ENCODE results near the gene PRKCA. TPM values are rescaled to one million over a fixed set of nuclear protein-coding genes. Genes with fewer than 3 reads are reported as not detected.

Gene PRKCA
- total RNA-seq, 1 donor from 2014 or later: 5.4 TPM

- intact Hi-C loops (cut with DNase I): no loop called here
- DNase-seq: no peak
- no peak for ATAC-seq (ENCODE audit: poor library complexity)
These were observed 377.5 kb downstream of the PRKCA start for GRCh38 chr17:66679631-66680517.

- ATAC-seq (ENCODE audit: poor library complexity) (peak; percentile 61), DNase-seq (peak; percentile 54)
- intact Hi-C loops (cut with DNase I): no loop called here
These were observed 379.9 kb downstream of the PRKCA start for GRCh38 chr17:66682283-66682682.

- intact Hi-C loops (cut with DNase I): no loop called here
- ATAC-seq (ENCODE audit: poor library complexity) (no peak), DNase-seq (no peak)
These were observed 381.8 kb downstream of the PRKCA start for GRCh38 chr17:66684261-66684660.

DNA sequence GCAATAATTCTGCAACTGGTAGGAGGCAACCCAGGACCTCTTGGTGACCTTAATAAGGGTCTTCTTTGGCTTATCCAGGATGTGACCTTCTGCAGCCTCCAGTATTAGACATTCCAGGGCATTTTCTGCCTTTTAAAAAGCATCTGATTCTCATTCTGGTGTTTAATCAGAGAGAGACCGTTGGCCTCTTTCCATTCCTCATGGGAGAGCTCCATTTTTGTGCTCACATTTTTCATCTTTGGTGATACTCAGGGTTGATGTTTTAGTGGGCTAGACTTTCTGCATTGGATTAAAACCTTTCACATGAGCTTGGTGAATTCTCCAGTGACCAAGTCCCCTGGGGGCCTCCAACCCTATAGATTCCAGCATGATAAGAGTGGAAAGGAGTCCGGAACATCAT lies 382.3 kb downstream of the PRKCA start:
- intact Hi-C loops (cut with DNase I): no loop called here
- ATAC-seq (ENCODE audit: poor library complexity): no peak
- DNase-seq: no peak

- intact Hi-C loops (cut with DNase I): no loop called here
- ATAC-seq (ENCODE audit: poor library complexity) (no peak), DNase-seq (no peak)
These were observed 384.2 kb downstream of the PRKCA start for GRCh38 chr17:66686601-66687000.

GRCh38 chr17:66687570-66688284 lies 385.3 kb downstream of the PRKCA start:
- no peak for DNase-seq
- intact Hi-C loops (cut with DNase I): no loop called here
- ATAC-seq (ENCODE audit: poor library complexity): no peak

DNA sequence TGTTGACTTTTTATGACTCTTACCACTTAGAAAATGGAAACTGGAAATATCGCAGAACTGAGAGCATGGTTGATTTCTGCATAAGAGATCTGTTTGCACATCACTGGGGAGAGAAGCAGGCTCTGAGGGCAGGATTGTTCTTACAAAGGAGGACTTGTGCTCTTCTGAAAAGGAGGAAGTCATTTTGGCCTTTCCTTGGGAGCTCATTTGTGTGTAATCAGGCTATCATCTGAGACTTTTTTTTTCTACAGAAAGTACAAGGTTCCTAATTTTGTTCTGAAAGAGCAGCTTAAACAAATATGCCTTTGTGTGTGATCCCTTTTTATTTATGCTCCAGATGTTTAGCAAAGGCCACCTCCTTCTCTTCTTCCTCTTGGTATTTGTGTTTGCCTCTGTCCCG lies 386.8 kb downstream of the PRKCA start:
- ATAC-seq (ENCODE audit: poor library complexity) (peak; percentile 15), DNase-seq (no peak)
- intact Hi-C loops (cut with DNase I): no loop called here

- ATAC-seq (ENCODE audit: poor library complexity): no peak
- DNase-seq: no peak
- intact Hi-C loops (cut with DNase I): no loop called here
These were observed 387.8 kb downstream of the PRKCA start for GRCh38 chr17:66690166-66690565.

DNA sequence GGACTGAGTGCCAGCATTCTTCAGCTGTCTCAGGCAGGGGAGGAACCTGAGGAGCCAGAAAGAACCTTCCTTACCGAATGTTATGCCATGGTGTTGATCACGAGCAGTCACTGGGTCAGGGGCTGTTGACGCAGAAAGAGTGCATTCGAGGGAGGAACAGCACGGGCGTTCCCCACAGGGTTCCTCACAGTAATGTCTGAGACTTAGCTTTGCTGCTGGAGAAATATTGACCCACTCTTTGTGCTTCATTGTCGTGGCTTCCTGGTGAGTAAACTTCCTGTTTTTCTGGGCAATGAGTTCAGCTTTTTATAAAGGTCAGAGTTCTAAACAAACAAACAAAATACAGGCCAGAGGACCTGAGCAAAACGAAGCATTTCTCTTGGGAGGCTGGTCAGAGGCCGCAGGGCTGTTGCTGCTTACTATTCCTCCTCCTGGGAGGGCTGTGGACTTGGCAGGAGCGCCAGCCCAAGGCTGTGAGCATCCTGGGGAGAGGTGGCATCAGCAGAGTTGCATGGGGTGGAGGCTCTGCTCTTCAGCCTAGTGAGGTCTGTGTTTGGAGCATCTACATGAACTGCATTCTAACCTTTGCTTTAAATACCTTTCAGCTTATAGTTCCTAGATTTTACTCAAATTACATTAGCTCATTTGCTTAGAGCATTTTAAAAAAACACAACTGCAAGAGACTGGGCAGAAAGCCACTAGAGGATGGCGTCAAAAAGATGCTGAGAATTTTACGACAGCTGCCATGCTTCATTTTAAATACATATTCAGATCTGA lies 389.4 kb downstream of the PRKCA start:
- intact Hi-C loops (cut with DNase I): no loop called here
- DNase-seq: no peak
- no peak for ATAC-seq (ENCODE audit: poor library complexity)

DNA sequence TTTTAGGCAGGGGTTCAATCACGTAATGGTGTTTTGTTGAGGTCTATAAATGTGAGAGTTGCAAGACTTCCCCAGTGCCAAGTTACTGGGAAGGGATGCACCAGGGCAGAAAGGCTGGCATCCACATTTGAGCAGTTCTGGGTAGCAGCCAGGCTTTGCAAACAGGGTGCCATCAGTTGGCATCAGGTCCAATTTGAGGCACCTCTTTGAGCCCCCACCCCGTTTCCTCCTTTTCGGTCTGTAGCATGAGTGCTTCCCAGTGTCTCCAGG lies 389.9 kb downstream of the PRKCA start:
- intact Hi-C loops (cut with DNase I): no loop called here
- ATAC-seq (ENCODE audit: poor library complexity) (no peak), DNase-seq (no peak)

- no peak for ATAC-seq (ENCODE audit: poor library complexity)
- intact Hi-C loops (cut with DNase I): no loop called here
These were observed 392.7 kb downstream of the PRKCA start for GRCh38 chr17:66695098-66695497.

DNA sequence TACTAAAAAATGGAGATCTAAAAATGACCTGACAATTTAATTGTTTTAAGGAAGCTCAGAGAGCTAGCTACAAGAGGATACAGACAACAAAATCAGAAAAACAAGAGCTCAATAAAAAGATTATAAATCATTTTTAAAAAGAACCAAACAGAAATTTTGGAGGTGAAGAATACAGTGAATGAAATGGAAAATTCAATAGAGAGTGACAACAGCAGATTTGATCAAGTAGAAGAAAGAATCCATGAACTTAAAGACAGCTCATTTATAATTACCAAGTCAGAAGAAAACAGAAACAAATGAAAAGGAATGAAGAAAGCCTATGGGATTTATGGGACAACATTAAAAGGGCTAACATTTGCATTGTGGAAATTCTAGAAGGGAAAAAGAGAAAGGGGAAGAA lies 395.9 kb downstream of the PRKCA start:
- ATAC-seq (ENCODE audit: poor library complexity): no peak
- intact Hi-C loops (cut with DNase I): no loop called here
- no peak for DNase-seq

More at GRCh38 chr17:66695098-66695497, 392.7 kb downstream of the PRKCA start:
- DNase-seq: no peak

- DNase-seq (no peak), ATAC-seq (ENCODE audit: poor library complexity) (no peak)
- intact Hi-C loops (cut with DNase I): no loop called here
These were observed 399.0 kb downstream of the PRKCA start for GRCh38 chr17:66701462-66701861.

GRCh38 chr17:66702106-66702936 lies 399.9 kb downstream of the PRKCA start:
- DNase-seq (no peak), ATAC-seq (ENCODE audit: poor library complexity) (no peak)
- intact Hi-C loops (cut with DNase I): no loop called here

GRCh38 chr17:66704858-66705520 lies 402.6 kb downstream of the PRKCA start:
- ATAC-seq (ENCODE audit: poor library complexity): no peak
- intact Hi-C loops (cut with DNase I): no loop called here

DNA sequence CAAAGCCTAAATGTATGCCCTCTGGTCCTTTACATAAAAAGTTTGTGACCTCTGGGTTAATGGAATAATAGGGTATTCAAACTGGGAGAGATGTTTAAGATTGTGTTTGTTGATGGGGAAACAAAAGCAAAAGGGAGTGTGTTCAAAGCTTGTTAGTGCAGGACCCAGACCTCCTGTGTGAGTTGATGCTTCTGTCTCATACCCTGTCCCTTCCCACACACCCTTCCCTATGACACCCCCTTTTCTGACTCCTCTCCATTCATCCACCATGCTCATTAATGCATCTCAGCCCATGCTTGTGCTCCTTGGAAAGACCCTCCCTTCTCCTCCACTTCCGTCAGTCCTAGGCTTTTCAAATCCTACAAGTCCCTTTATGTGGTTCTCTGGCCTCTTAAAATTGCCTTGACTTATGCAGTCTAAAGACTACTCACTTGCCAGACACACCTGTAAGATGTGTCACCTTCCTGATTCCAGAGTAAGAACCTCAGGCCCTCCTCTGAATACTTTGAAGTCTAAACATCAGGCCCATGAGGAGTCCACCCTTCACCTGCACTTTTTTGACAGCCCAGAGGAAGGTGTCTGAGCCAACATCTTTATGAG lies 404.5 kb downstream of the PRKCA start:
- DNase-seq (no peak), ATAC-seq (ENCODE audit: poor library complexity) (no peak)
- intact Hi-C loops (cut with DNase I): no loop called here

More at GRCh38 chr17:66704858-66705520, 402.6 kb downstream of the PRKCA start:
- no peak for DNase-seq

DNA sequence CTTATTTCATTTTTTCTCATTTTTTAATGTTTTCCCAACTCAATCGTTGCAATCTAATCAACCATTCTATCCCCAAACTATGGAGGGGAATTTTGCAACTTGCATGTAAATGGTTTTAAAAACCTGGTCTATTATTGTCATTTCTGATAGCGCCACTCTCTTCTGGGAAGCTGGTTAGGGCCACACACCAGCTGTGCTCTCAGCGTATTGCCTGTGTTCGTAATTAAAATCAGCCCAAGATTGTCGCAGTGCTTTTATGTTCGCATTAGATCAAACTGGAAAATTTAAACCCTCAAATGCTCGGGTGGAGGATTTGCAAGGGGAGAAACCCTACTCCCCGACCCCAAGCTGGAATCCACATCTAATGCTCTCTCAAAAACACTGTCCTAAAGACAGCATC lies 409.0 kb downstream of the PRKCA start:
- intact Hi-C loops (cut with DNase I): no loop called here
- no peak for DNase-seq
- no peak for ATAC-seq (ENCODE audit: poor library complexity)

GRCh38 chr17:66711881-66712321 lies 409.5 kb downstream of the PRKCA start:
- intact Hi-C loops (cut with DNase I): no loop called here

More at GRCh38 chr17:66711881-66712321, 409.5 kb downstream of the PRKCA start:
- no peak for ATAC-seq (ENCODE audit: poor library complexity)
- DNase-seq: no peak
